Testis (tissue), 2 donors: ENCODE results near the gene KIF26A.

ENCODE experiments used
- CTCF ChIP-seq, 3 experiments: fragments of 450-650 bp in 2 of 3; fragments of 200-600 bp in 1 of 3; sonication (generic) in 1 of 3; IDR thresholded peaks; one replicate each; pipeline ENCODE4 v1.5.1; 2016 to 2019; ENCODE audit warnings: antibody characterized with exemption in 3 of 3, mild to moderate bottlenecking in 2 of 3, moderate library complexity in 1 of 3
- POLR2A ChIP-seq: fragments of 450-650 bp; IDR thresholded peaks from one replicate; pipeline ENCODE4 v1.6.1; 2017; ENCODE audit warnings: antibody characterized with exemption, mild to moderate bottlenecking, moderate library complexity

- TF ChIP-seq CTCF (IDR thresholded peaks at IDR 0.05) (no peak), POLR2A (no peak)
These were observed 81.4 kb downstream of the KIF26A start for GRCh38 chr14:104219731-104220214.
